H1 (cell line): ENCODE measurements around the gene DAP. TPM values are rescaled to one million over a fixed set of nuclear protein-coding genes. Genes with fewer than 3 reads are reported as not detected.

Experiments used
- POLR2AphosphoS5 ChIP-seq: IDR thresholded peaks from 2 replicates; pipeline ENCODE4 v1.6.1; 2011; ENCODE audit warnings: low read depth, low read length
- POU5F1 ChIP-seq: IDR thresholded peaks from 2 replicates; pipeline ENCODE4 v1.6.1; 2011; ENCODE audit warnings: low read depth, mild to moderate bottlenecking, low read length, moderate library complexity
- SAP30 ChIP-seq: fragments of 300-600 bp; sonication (generic); IDR thresholded peaks from 2 replicates; pipeline ENCODE4 v1.7.1; 2012; ENCODE audit warnings: low read length, moderate library complexity, mild to moderate bottlenecking, inconsistent platforms; ENCODE audit not compliant: insufficient read depth, insufficient replicate concordance
- polyA plus RNA-seq, 7 experiments: library from polyadenylated mRNA; depleted of rRNA in 3 of 7; stranded (reverse) in 5 of 7; unstranded in 2 of 7; fragments of >200 nt in 5 of 7; fragments of 200-250 nt in 2 of 7; gene quantifications; 1 replicate in 5 of 7; 2 replicates in 1 of 7; 4 replicates in 1 of 7; pipeline versions ENCODE4 v1.2.1 to v1.2.3, GENCODE V29; 2011 to 2013; ENCODE audit warnings: missing spikeins in 2 of 7, mixed read lengths in 2 of 7
- total RNA-seq: library from RNA; stranded (reverse); fragmentation: NEBNext Ultra II Directional; extraction: Animal tissue kit (Norgen Biotek cat#: 25700); gene quantifications from 2 replicates; pipeline ENCODE4 v1.2.1, GENCODE V29; 2021

Gene DAP
- total and polyA plus RNA-seq, 2 of the 8 experiments (the other 6 are each of a cell fraction or from before 2014, with no cell fraction given) = 26.2 to 44.4 TPM

GRCh38 chr5:10731913-10732312 lies 29.1 kb downstream of the DAP start (continued):
- TF ChIP-seq POU5F1 = no peak
- TF ChIP-seq SAP30 = no peak
- TF ChIP-seq POLR2AphosphoS5 = no peak
